Body of pancreas (tissue), 4 donors: Measurements from ENCODE around the gene DAND5. TPM values are rescaled to one million over a fixed set of nuclear protein-coding genes. Genes with fewer than 3 reads are reported as not detected.

Experiments
- ATAC-seq: fragments of 150-250 bp; one replicate; pipeline ENCODE4 v1.9.1; 2016
- DNase-seq, 4 donors: peaks; one replicate each; pipeline ENCODE4 v3.0.0-alpha.2; 2019
- H3K27ac ChIP-seq, 4 donors: fragments of 200-600 bp; sonication (generic); 1 replicate in 3 of 4; 2 replicates in 1 of 4; pipeline versions ENCODE4 v1.5.1 to v1.6.1; 2016 to 2019; ENCODE audit warnings: mild to moderate bottlenecking in 1 of 4, mixed read lengths in 1 of 4, moderate library complexity in 1 of 4
- H3K27me3 ChIP-seq, 2 donors: fragments of 200-600 bp; sonication (generic); one replicate each; pipeline ENCODE4 v1.6.0; 2016; ENCODE audit warnings: mild to moderate bottlenecking in 1 of 2
- H3K36me3 ChIP-seq, 2 donors: fragments of 200-600 bp; sonication (generic); replicated peaks in 1 of 2; 2 replicates each; pipeline ENCODE4 v1.5.1; 2016; ENCODE audit warnings: low read depth in 2 of 2; ENCODE audit not compliant: insufficient read depth in 1 of 2
- H3K4me1 ChIP-seq: fragments of 200-600 bp; sonication (generic); one replicate; pipeline ENCODE4 v1.6.0; 2016
- H3K4me3 ChIP-seq, 2 donors: fragments of 200-600 bp; sonication (generic); 1 replicate in 1 of 2; 2 replicates in 1 of 2; pipeline ENCODE4 v1.5.1; 2016 to 2019
- H3K9me3 ChIP-seq, 3 donors: fragments of 200-600 bp; sonication (generic); 1 replicate in 2 of 3; 2 replicates in 1 of 3; pipeline ENCODE4 v1.5.1; 2016
- POLR2A ChIP-seq, 3 donors: fragments of 450-650 bp; IDR thresholded peaks; one replicate each; pipeline ENCODE4 v1.6.1; 2016; ENCODE audit warnings: antibody characterized with exemption in 3 of 3, mild to moderate bottlenecking in 2 of 3
- WGBS, 2 donors: methylation state at CpG; one replicate each; pipeline ENCODE4 v1.1.5; 2017; 5-methylcytosine and 5-hydroxymethylcytosine counted together
- intact Hi-C: fragments of 100-400 bp; cut with DNase I; formaldehyde crosslinking; loops from one replicate; pipeline ENCODE4 v1.15.1; 2023
- total RNA-seq, 2 donors: library from RNA; depleted of rRNA; stranded (reverse); fragments of >200 nt; gene quantifications; one replicate each; pipeline ENCODE4 v1.1.0, GENCODE V29; 2016
- TF ChIP-seq, protein P1 (sequence below), 7 experiments: fragments of 450-650 bp in 4 of 7; fragments of 200-600 bp in 3 of 7; sonication (generic) in 3 of 7; IDR thresholded peaks; one replicate each; pipeline ENCODE4 v1.5.1; 2016 to 2019; ENCODE audit warnings: antibody characterized with exemption in 7 of 7

DAND5 gene
- total RNA-seq, 2 donors from 2014 or later: not detected

- TF ChIP-seq, protein P1, sequence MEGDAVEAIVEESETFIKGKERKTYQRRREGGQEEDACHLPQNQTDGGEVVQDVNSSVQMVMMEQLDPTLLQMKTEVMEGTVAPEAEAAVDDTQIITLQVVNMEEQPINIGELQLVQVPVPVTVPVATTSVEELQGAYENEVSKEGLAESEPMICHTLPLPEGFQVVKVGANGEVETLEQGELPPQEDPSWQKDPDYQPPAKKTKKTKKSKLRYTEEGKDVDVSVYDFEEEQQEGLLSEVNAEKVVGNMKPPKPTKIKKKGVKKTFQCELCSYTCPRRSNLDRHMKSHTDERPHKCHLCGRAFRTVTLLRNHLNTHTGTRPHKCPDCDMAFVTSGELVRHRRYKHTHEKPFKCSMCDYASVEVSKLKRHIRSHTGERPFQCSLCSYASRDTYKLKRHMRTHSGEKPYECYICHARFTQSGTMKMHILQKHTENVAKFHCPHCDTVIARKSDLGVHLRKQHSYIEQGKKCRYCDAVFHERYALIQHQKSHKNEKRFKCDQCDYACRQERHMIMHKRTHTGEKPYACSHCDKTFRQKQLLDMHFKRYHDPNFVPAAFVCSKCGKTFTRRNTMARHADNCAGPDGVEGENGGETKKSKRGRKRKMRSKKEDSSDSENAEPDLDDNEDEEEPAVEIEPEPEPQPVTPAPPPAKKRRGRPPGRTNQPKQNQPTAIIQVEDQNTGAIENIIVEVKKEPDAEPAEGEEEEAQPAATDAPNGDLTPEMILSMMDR (IDR thresholded peaks at IDR 0.05): no peak
- no peak for TF ChIP-seq POLR2A (IDR thresholded peaks at IDR 0.05)
- H3K4me3 ChIP-seq: no peak overlapping the region
- ATAC-seq: no peak
- intact Hi-C loops: no loop called here
- DNase-seq: no peak
- H3K27me3 ChIP-seq: no peaks in the 10 kb centered on the region
- H3K4me1 ChIP-seq: peaks cover 5% of the 10 kb centered on the region
- WGBS, 2 donors: 38 to 43% methylated on average over 10 to 22 of the region's 22 CpGs
- H3K27ac ChIP-seq: no peak overlapping the region
- H3K9me3 ChIP-seq: no peaks in the 10 kb centered on the region
- no peaks in the 10 kb centered on the region for H3K36me3 ChIP-seq
Measured at GRCh38 chr19:12990431-12990830, 21.1 kb downstream of the DAND5 start.

- H3K27me3 ChIP-seq: no peaks in the 10 kb centered on the region
- WGBS, 2 donors: 50 to 63% methylated on average over 1 to 3 of the region's 3 CpGs
- H3K4me1 ChIP-seq: peaks cover 5% of the 10 kb centered on the region
- DNase-seq (no peak), ATAC-seq (no peak)
- no peaks in the 10 kb centered on the region for H3K36me3 ChIP-seq
- intact Hi-C loops: no loop called here
- TF ChIP-seq POLR2A (IDR thresholded peaks at IDR 0.05): no peak
- TF ChIP-seq, protein P1 (IDR thresholded peaks at IDR 0.05): no peak
- no peaks in the 10 kb centered on the region for H3K9me3 ChIP-seq
- no peak overlapping the region for H3K4me3 ChIP-seq
- H3K27ac ChIP-seq: no peak overlapping the region
Measured at GRCh38 chr19:12990853-12991252, 21.5 kb downstream of the DAND5 start.

DNA sequence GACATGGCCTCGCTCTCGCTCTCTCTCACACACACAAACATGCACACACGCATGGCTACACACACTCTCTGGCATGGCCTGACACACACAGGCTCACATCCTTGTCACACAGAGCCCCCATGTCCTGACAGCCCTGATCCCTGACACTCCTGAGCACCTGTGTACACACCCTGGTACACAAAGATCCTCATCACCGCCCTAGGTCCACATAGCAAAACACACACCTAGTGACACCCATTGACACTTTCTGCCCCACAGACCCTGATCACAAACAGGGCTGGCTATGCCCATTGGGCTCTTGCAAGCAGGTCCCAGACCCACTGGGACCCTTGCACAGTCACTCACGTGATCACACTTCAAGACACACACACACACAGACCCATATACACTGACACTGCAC is 21.9 kb downstream of the DAND5 start:
- H3K4me1 ChIP-seq: peaks cover 5% of the 10 kb centered on the region
- intact Hi-C loops: no loop called here
- H3K4me3 ChIP-seq: no peak overlapping the region
- H3K27ac ChIP-seq: no peak overlapping the region
- H3K27me3 ChIP-seq: no peaks in the 10 kb centered on the region
- WGBS, 2 donors: 83 to 92% methylated on average over 5 of the region's 5 CpGs
- no peak for TF ChIP-seq POLR2A (IDR thresholded peaks at IDR 0.05)
- TF ChIP-seq, protein P1 (IDR thresholded peaks at IDR 0.05): no peak
- ATAC-seq: no peak
- no peak for DNase-seq
- H3K36me3 ChIP-seq: no peaks in the 10 kb centered on the region
- no peaks in the 10 kb centered on the region for H3K9me3 ChIP-seq

- Histone ChIP-seq H3K9me3 (no peaks in the 10 kb centered on the region), H3K4me1 (peaks cover 18% of the 10 kb centered on the region), H3K36me3 (no peaks in the 10 kb centered on the region), H3K4me3 (no peak overlapping the region), H3K27me3 (no peaks in the 10 kb centered on the region), H3K27ac (no peak overlapping the region)
- intact Hi-C loops: no loop called here
- no peak for TF ChIP-seq POLR2A (IDR thresholded peaks at IDR 0.05)
- TF ChIP-seq, protein P1 (IDR thresholded peaks at IDR 0.05): no peak
- DNase-seq: no peak
- ATAC-seq: no peak
- WGBS, 2 donors: 88 to 92% methylated on average over 11 of the region's 11 CpGs
Measured at GRCh38 chr19:12992729-12993128, 23.4 kb downstream of the DAND5 start.

DNA sequence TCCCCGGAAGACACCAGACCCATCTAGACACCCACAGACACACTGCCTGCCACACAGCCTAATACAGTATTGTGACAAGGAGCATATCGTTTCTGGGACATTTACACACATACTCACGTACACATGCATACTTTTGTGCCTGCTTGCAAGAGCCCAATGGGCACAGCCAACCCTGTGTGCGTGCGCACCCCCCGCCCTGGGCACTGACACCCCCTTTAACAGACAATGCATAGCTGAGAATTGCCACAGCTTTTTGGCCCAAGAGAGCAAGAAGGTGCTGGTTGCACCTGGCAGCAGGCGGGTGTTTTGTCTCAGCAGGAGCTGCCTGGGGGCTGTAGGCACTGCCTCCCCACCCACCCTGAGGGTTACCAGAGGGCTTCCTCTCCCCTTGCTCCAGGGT is 24.2 kb downstream of the DAND5 start:
- TF ChIP-seq POLR2A (IDR thresholded peaks at IDR 0.05): no peak
- TF ChIP-seq, protein P1 (IDR thresholded peaks at IDR 0.05): no peak
- Histone ChIP-seq H3K4me3 (no peak overlapping the region), H3K4me1 (peaks cover 23% of the 10 kb centered on the region), H3K9me3 (no peaks in the 10 kb centered on the region), H3K36me3 (no peaks in the 10 kb centered on the region), H3K27ac (no peak overlapping the region), H3K27me3 (no peaks in the 10 kb centered on the region)
- WGBS, 2 donors: 88 to 92% methylated on average over 1 to 7 of the region's 7 CpGs
- ATAC-seq (no peak), DNase-seq (no peak)
- intact Hi-C loops: no loop called here
